Liver (tissue), 9 donors: ENCODE data around the gene UBL4B. TPM values are rescaled to one million over a fixed set of nuclear protein-coding genes. Genes with fewer than 3 reads are reported as not detected.

Source experiments
- DNase-seq: peaks from one replicate; pipeline ENCODE4 v3.0.0-alpha.2; 2017; ENCODE audit warnings: low spot score
- H3K27ac ChIP-seq, 2 donors: one replicate each; pipeline ENCODE4 v1.7.0; 2013; ENCODE audit warnings: inconsistent platforms in 2 of 2, low read length in 2 of 2, control low read depth in 1 of 2, low read depth in 1 of 2, mild to moderate bottlenecking in 1 of 2
- H3K27me3 ChIP-seq, 4 donors: one replicate each; pipeline versions ENCODE4 v1.6.1 to v1.7.0; 2013; ENCODE audit warnings: low read length in 3 of 4, inconsistent platforms in 1 of 4, mild to moderate bottlenecking in 1 of 4, moderate library complexity in 1 of 4; ENCODE audit not compliant: control insufficient read depth in 4 of 4, insufficient read depth in 4 of 4
- H3K36me3 ChIP-seq, 4 donors: one replicate each; pipeline versions ENCODE4 v1.6.1 to v1.7.0; 2013; ENCODE audit warnings: low read length in 3 of 4, mild to moderate bottlenecking in 3 of 4, low read depth in 1 of 4, moderate library complexity in 1 of 4; ENCODE audit not compliant: control insufficient read depth in 4 of 4, insufficient read depth in 3 of 4
- H3K4me1 ChIP-seq, 4 donors: one replicate each; pipeline versions ENCODE4 v1.6.1 to v1.7.0; 2013; ENCODE audit warnings: low read length in 3 of 4, mild to moderate bottlenecking in 3 of 4, moderate library complexity in 1 of 4; ENCODE audit not compliant: control insufficient read depth in 4 of 4, insufficient read depth in 4 of 4
- H3K4me3 ChIP-seq, 3 donors: one replicate each; pipeline versions ENCODE4 v1.6.1 to v1.7.0; 2013; ENCODE audit warnings: low read length in 3 of 3, control low read depth in 1 of 3, low read depth in 1 of 3, mild to moderate bottlenecking in 1 of 3
- H3K9ac ChIP-seq, 2 donors: one replicate each; pipeline ENCODE4 v1.7.0; 2013; ENCODE audit warnings: low read length in 2 of 2, mild to moderate bottlenecking in 2 of 2, moderate library complexity in 2 of 2, control low read depth in 1 of 2, low read depth in 1 of 2
- H3K9me3 ChIP-seq, 4 donors: one replicate each; pipeline versions ENCODE4 v1.6.1 to v1.7.0; 2013; ENCODE audit warnings: low read length in 3 of 4; ENCODE audit not compliant: control insufficient read depth in 4 of 4
- EGR1 ChIP-seq, 2 donors: IDR thresholded peaks; 2 replicates each; pipeline ENCODE4 v1.6.1; 2016 to 2018; ENCODE audit warnings: antibody characterized with exemption in 2 of 2, low read depth in 2 of 2
- FOXA2 ChIP-seq: IDR thresholded peaks from 2 replicates; pipeline ENCODE4 v1.6.1; 2016; ENCODE audit warnings: antibody characterized with exemption
- GABPA ChIP-seq, 2 donors: IDR thresholded peaks in 1 of 2; conservative IDR thresholded peaks in 1 of 2; 2 replicates each; pipeline ENCODE4 v1.6.1; 2016; ENCODE audit warnings: antibody characterized with exemption in 2 of 2, mild to moderate bottlenecking in 1 of 2, moderate library complexity in 1 of 2
- HNF4A ChIP-seq, 2 donors: conservative IDR thresholded peaks; 2 replicates each; pipeline ENCODE4 v1.6.1; 2016; ENCODE audit warnings: antibody characterized with exemption in 2 of 2, mild to moderate bottlenecking in 2 of 2
- HNF4G ChIP-seq: IDR thresholded peaks from 2 replicates; pipeline ENCODE4 v1.6.1; 2016; ENCODE audit warnings: antibody characterized with exemption
- NR2F2 ChIP-seq: IDR thresholded peaks from 2 replicates; pipeline ENCODE4 v1.6.1; 2016; ENCODE audit warnings: antibody characterized with exemption
- RAD21 ChIP-seq, 2 donors: IDR thresholded peaks; 2 replicates each; pipeline ENCODE4 v1.6.1; 2016; ENCODE audit warnings: antibody characterized with exemption in 2 of 2, mild to moderate bottlenecking in 2 of 2
- REST ChIP-seq: IDR thresholded peaks from 2 replicates; pipeline ENCODE4 v1.6.1; 2016; ENCODE audit warnings: antibody characterized with exemption, mild to moderate bottlenecking
- RXRA ChIP-seq, 2 donors: IDR thresholded peaks; 2 replicates each; pipeline ENCODE4 v1.6.1; 2017 to 2018; ENCODE audit warnings: antibody characterized with exemption in 2 of 2, mild to moderate bottlenecking in 1 of 2
- TAF1 ChIP-seq: conservative IDR thresholded peaks from 2 replicates; pipeline ENCODE4 v1.6.1; 2016; ENCODE audit warnings: antibody characterized with exemption, mild to moderate bottlenecking
- YY1 ChIP-seq: IDR thresholded peaks from 2 replicates; pipeline ENCODE4 v1.6.1; 2016; ENCODE audit warnings: antibody characterized with exemption, mild to moderate bottlenecking
- ZBTB33 ChIP-seq: IDR thresholded peaks from 2 replicates; pipeline ENCODE4 v1.6.1; 2016; ENCODE audit warnings: antibody characterized with exemption
- WGBS: extraction: QIAGEN DNeasy Blood & Tissue Kit; methylation state at CpG from one replicate; pipeline ENCODE4 v1.1.7; 2013; 5-methylcytosine and 5-hydroxymethylcytosine counted together
- polyA plus RNA-seq, 2 donors: library from polyadenylated mRNA; stranded (reverse) in 1 of 2; unstranded in 1 of 2; fragments of 200-250 nt in 1 of 2; fragments of >200 nt in 1 of 2; fragmentation: Nextera tagmentation in 1 of 2; extraction: Ambion mirVana in 1 of 2; gene quantifications; one replicate each; pipeline versions ENCODE4 v1.2.1 to v1.2.3, GENCODE V29; 2013 to 2015
- total RNA-seq, 2 donors: library from RNA; depleted of rRNA; stranded (reverse); fragments of >200 nt; gene quantifications; one replicate each; pipeline ENCODE4 v1.2.3, GENCODE V29; 2014
- TF ChIP-seq, protein P1 (sequence below): fragments of 150-350 bp; IDR thresholded peaks from 2 replicates; pipeline ENCODE4 v1.5.1; 2017; ENCODE audit warnings: improper control_type of control experiment, low read depth, low read length; ENCODE audit not compliant: missing input control
- TF ChIP-seq, protein P2 (sequence below): IDR thresholded peaks from 2 replicates; pipeline ENCODE4 v1.6.1; 2016; ENCODE audit warnings: antibody characterized with exemption
- donor health status: healthy.
- donor health status: healthy.
- donor health status: healthy.
- donor health status: healthy.
- donor health status: healthy.

UBL4B gene
- total and polyA plus RNA-seq, 4 donors: not detected

GRCh38 chr1:110130989-110131388 is 18.7 kb downstream of the UBL4B start (continued):
- TF ChIP-seq RXRA (IDR thresholded peaks at IDR 0.05) (no peak), NR2F2 (no peak), FOXA2 (no peak), RAD21 (IDR thresholded peaks at IDR 0.05) (no peak), EGR1 (IDR thresholded peaks at IDR 0.05; ENCODE audit: low read depth in 2 of 2) (no peak), HNF4A (conservative IDR thresholded peaks at IDR 0.05) (no peak)

- peaks cover 0 to 15% (median under 1%) of the 10 kb centered on the region in 4 donors for H3K27me3 ChIP-seq
- no peak overlapping the region for H3K4me3 ChIP-seq
- H3K9me3 ChIP-seq: no peaks in the 10 kb centered on the region
- TF ChIP-seq YY1 (no peak), NR2F2 (no peak), RAD21 (IDR thresholded peaks at IDR 0.05) (no peak), EGR1 (IDR thresholded peaks at IDR 0.05; ENCODE audit: low read depth in 2 of 2) (no peak), ZBTB33 (no peak), TAF1 (no peak), REST (no peak), HNF4G (no peak), GABPA (IDR thresholded peaks at IDR 0.05 in 1 of 2, conservative IDR thresholded peaks at IDR 0.05 in 1 of 2) (no peak)
- TF ChIP-seq, protein P1, sequence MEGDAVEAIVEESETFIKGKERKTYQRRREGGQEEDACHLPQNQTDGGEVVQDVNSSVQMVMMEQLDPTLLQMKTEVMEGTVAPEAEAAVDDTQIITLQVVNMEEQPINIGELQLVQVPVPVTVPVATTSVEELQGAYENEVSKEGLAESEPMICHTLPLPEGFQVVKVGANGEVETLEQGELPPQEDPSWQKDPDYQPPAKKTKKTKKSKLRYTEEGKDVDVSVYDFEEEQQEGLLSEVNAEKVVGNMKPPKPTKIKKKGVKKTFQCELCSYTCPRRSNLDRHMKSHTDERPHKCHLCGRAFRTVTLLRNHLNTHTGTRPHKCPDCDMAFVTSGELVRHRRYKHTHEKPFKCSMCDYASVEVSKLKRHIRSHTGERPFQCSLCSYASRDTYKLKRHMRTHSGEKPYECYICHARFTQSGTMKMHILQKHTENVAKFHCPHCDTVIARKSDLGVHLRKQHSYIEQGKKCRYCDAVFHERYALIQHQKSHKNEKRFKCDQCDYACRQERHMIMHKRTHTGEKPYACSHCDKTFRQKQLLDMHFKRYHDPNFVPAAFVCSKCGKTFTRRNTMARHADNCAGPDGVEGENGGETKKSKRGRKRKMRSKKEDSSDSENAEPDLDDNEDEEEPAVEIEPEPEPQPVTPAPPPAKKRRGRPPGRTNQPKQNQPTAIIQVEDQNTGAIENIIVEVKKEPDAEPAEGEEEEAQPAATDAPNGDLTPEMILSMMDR: no peak
- TF ChIP-seq, protein P2, sequence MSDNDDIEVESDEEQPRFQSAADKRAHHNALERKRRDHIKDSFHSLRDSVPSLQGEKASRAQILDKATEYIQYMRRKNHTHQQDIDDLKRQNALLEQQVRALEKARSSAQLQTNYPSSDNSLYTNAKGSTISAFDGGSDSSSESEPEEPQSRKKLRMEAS: no peak
- no peaks in the 10 kb centered on the region for H3K4me1 ChIP-seq
- no peak for DNase-seq
- no peaks in the 10 kb centered on the region for H3K36me3 ChIP-seq
- no peak overlapping the region for H3K27ac ChIP-seq
- H3K9ac ChIP-seq: no peak overlapping the region
Measured at GRCh38 chr1:110132682-110133081, 20.4 kb downstream of the UBL4B start.

GRCh38 chr1:110133436-110133835 is 21.2 kb downstream of the UBL4B start:
- H3K36me3 ChIP-seq: no peaks in the 10 kb centered on the region
- 89% methylated on average over 4 of the region's 4 CpGs for WGBS
- no peak overlapping the region for H3K9ac ChIP-seq
- no peaks in the 10 kb centered on the region for H3K4me1 ChIP-seq
- DNase-seq: no peak
- no peak for TF ChIP-seq FOXA2
- H3K4me3 ChIP-seq: no peak overlapping the region
- H3K27me3 ChIP-seq: peaks cover 0 to 16% (median under 1%) of the 10 kb centered on the region in 4 donors
- H3K9me3 ChIP-seq: no peaks in the 10 kb centered on the region
- no peak overlapping the region for H3K27ac ChIP-seq
